Fibroblast of mammary gland (primary cell): ENCODE measurements around the gene NDUFS4.
"Not testable (repeated sequence)": the region's sequence is repeated elsewhere in the genome, so short reads cannot be mapped to it uniquely, and the experiment has no call there.

Source experiments
- DNase-seq: peaks from one replicate; pipeline ENCODE4 v3.0.0-alpha.2; 2010; ENCODE audit warnings: low read depth
- H3K4me3 ChIP-seq: 2 replicates; pipeline ENCODE4 v1.5.1; 2011; ENCODE audit warnings: low read depth, mild to moderate bottlenecking, low read length, moderate library complexity; ENCODE audit not compliant: control insufficient read depth
- TF ChIP-seq, protein P1 (sequence below): conservative IDR thresholded peaks from 2 replicates; pipeline ENCODE4 v1.5.1; 2011; ENCODE audit warnings: low read depth, low read length, inconsistent platforms; ENCODE audit not compliant: control insufficient read depth, insufficient read depth

The NDUFS4 gene

GRCh38 chr5:53542926-53543325 is 17.5 kb upstream of the NDUFS4 start:
- no peak overlapping the region for H3K4me3 ChIP-seq
- no peak for DNase-seq
- TF ChIP-seq, protein P1, sequence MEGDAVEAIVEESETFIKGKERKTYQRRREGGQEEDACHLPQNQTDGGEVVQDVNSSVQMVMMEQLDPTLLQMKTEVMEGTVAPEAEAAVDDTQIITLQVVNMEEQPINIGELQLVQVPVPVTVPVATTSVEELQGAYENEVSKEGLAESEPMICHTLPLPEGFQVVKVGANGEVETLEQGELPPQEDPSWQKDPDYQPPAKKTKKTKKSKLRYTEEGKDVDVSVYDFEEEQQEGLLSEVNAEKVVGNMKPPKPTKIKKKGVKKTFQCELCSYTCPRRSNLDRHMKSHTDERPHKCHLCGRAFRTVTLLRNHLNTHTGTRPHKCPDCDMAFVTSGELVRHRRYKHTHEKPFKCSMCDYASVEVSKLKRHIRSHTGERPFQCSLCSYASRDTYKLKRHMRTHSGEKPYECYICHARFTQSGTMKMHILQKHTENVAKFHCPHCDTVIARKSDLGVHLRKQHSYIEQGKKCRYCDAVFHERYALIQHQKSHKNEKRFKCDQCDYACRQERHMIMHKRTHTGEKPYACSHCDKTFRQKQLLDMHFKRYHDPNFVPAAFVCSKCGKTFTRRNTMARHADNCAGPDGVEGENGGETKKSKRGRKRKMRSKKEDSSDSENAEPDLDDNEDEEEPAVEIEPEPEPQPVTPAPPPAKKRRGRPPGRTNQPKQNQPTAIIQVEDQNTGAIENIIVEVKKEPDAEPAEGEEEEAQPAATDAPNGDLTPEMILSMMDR: no peak

- TF ChIP-seq, protein P1: no peak
- peak; percentile 22 for DNase-seq
- H3K4me3 ChIP-seq: no peak overlapping the region
Observed at GRCh38 chr5:53543401-53543800, 17.0 kb upstream of the NDUFS4 start.

DNA sequence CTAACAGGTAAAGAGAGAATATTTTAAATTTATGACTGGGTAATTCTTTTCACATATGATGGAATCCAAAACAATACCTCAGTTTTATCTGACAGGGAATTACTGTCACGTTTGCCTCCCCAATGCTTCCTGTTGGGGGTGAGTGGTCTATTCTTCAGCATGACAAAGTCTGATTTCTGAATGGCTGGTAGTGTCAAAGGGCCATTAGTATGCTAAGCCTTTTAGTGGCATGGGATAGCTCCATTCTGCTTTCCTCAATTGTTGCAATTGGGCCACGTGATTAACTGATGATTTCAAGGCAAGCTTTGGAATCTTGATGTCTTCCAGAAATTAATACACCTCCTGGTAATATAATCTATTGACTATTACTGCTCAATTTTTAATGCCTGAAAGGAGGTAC is 14.7 kb upstream of the NDUFS4 start:
- TF ChIP-seq, protein P1: no peak
- H3K4me3 ChIP-seq: no peak overlapping the region
- no peak for DNase-seq

- H3K4me3 ChIP-seq: no peak overlapping the region
- no peak for DNase-seq
- TF ChIP-seq, protein P1: no peak
Observed at GRCh38 chr5:53547226-53547625, 13.2 kb upstream of the NDUFS4 start.

DNA sequence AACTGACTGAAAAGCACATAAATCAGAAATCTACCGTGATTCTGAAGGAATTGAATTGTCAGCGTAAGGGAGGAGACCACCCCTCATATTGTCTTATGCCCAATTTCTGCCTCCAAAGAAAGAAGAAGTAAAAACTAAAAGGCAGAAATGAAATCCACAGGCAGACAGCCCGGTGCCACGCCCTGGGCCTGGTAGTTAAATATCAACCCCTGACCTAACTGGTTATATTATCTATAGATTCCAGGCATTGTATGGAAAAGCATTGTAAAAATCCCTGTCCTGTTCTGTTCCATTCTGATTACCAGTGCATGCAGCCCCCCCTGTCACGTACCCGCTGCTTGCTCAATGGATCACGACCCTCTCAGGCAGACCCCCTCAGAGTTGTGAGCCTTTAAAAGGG is 11.9 kb upstream of the NDUFS4 start:
- not testable (repeated sequence) for DNase-seq, H3K4me3 ChIP-seq

GRCh38 chr5:53549792-53550191 is 10.6 kb upstream of the NDUFS4 start:
- TF ChIP-seq, protein P1: no peak
- no peak for DNase-seq
- H3K4me3 ChIP-seq: no peak overlapping the region

DNA sequence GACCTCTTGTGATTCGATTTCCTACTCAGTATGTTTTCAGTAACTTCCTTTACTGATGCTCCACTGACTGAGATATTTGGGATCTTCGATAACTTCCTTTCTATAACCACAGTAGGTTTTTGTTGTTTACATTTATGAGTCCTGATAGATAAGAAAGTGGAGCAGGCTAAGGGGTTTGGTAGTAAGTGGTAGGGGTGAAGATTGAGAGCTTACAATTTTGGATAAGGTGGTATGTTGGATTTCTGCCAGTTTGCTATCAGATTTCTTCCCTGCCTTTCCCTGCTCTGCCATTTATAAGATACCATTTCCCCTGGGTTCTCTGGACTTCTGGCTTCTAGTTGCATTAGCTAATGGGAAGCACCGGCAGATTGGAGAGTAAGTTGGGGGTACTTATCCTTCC is 7.9 kb upstream of the NDUFS4 start:
- no peak overlapping the region for H3K4me3 ChIP-seq
- DNase-seq: no peak
- TF ChIP-seq, protein P1: no peak
